Measurements from ENCODE around the gene CASK. TPM values are rescaled to one million over a fixed set of nuclear protein-coding genes. Genes with fewer than 3 reads are reported as not detected.

Gene CASK
- total RNA-seq, 1 experiment from 2014 or later, result 33.5 TPM

GRCh38 chrX:41922431-41923151 lies 763 bp downstream of the CASK start:
- H3K36me3 ChIP-seq (ENCODE audit: insufficient read depth, low read length, poor library complexity, severe bottlenecking), result no peaks in the 10 kb centered on the region
- peaks cover 6% of the 10 kb centered on the region for H3K4me1 ChIP-seq (ENCODE audit: insufficient read depth, low read length, poor library complexity, severe bottlenecking)
- peak overlapping the region; percentile 60 for H3K4me3 ChIP-seq (ENCODE audit: low read depth, low read length, poor library complexity, severe bottlenecking)
- H3K9me3 ChIP-seq (ENCODE audit: low read depth, low read length, poor library complexity, severe bottlenecking), result no peaks in the 10 kb centered on the region
- TF ChIP-seq CTCF (conservative IDR thresholded peaks at IDR 0.05; ENCODE audit: low read depth, low read length), result no peak
- TF ChIP-seq EZH2 (IDR thresholded peaks at IDR 0.05; ENCODE audit: borderline replicate concordance, low read depth, low read length, poor library complexity, severe bottlenecking), result no peak
- ChIA-PET CTCF (no interaction called here), POLR2A (ENCODE audit: low non-redundant PET) (no interaction called here)
- no TSS peak for BruUV-seq (replicated peaks)
- no peak overlapping the region for H3K27ac ChIP-seq (ENCODE audit: low read depth, low read length, poor library complexity, severe bottlenecking)
- peak; percentile 13 for DNase-seq (ENCODE audit: low spot score)
- intact Hi-C loops (cut with micrococcal nuclease; ENCODE audit: unreplicated experiment), result no loop called here
- H3K27me3 ChIP-seq (replicated peaks; ENCODE audit: insufficient read depth, low read depth, low read length, poor library complexity), result peaks cover 19% of the 10 kb centered on the region

- H3K4me1 ChIP-seq (ENCODE audit: insufficient read depth, low read length, poor library complexity, severe bottlenecking), result peaks cover 6% of the 10 kb centered on the region
- H3K36me3 ChIP-seq (ENCODE audit: insufficient read depth, low read length, poor library complexity, severe bottlenecking), result no peaks in the 10 kb centered on the region
- intact Hi-C loops (cut with micrococcal nuclease; ENCODE audit: unreplicated experiment), result no loop called here
- H3K9me3 ChIP-seq (ENCODE audit: low read depth, low read length, poor library complexity, severe bottlenecking), result no peaks in the 10 kb centered on the region
- TSS peak; percentile 65 for BruUV-seq (replicated peaks)
- no peak overlapping the region for H3K27ac ChIP-seq (ENCODE audit: low read depth, low read length, poor library complexity, severe bottlenecking)
- DNase-seq (ENCODE audit: low spot score), result peak; percentile 48
- ChIA-PET CTCF (no interaction called here), POLR2A (ENCODE audit: low non-redundant PET) (no interaction called here)
- H3K27me3 ChIP-seq (replicated peaks; ENCODE audit: insufficient read depth, low read depth, low read length, poor library complexity), result peaks cover 19% of the 10 kb centered on the region
- peak overlapping the region; percentile 60 for H3K4me3 ChIP-seq (ENCODE audit: low read depth, low read length, poor library complexity, severe bottlenecking)
- TF ChIP-seq CTCF (conservative IDR thresholded peaks at IDR 0.05; ENCODE audit: low read depth, low read length) (no peak), EZH2 (IDR thresholded peaks at IDR 0.05; ENCODE audit: borderline replicate concordance, low read depth, low read length, poor library complexity, severe bottlenecking) (no peak)
These were observed 1.6 kb downstream of the CASK start for GRCh38 chrX:41921492-41922430.

GRCh38 chrX:41919870-41920269 lies 3.5 kb downstream of the CASK start:
- intact Hi-C loops (cut with micrococcal nuclease; ENCODE audit: unreplicated experiment), result no loop called here
- peaks cover 6% of the 10 kb centered on the region for H3K4me1 ChIP-seq (ENCODE audit: insufficient read depth, low read length, poor library complexity, severe bottlenecking)
- TF ChIP-seq EZH2 (IDR thresholded peaks at IDR 0.05; ENCODE audit: borderline replicate concordance, low read depth, low read length, poor library complexity, severe bottlenecking) (no peak), CTCF (conservative IDR thresholded peaks at IDR 0.05; ENCODE audit: low read depth, low read length) (no peak)
- BruUV-seq (replicated peaks), result no TSS peak
- ChIA-PET POLR2A (ENCODE audit: low non-redundant PET) (no interaction called here), CTCF (no interaction called here)
- no peak for DNase-seq (ENCODE audit: low spot score)
- no peak overlapping the region for H3K27ac ChIP-seq (ENCODE audit: low read depth, low read length, poor library complexity, severe bottlenecking)
- no peak overlapping the region for H3K4me3 ChIP-seq (ENCODE audit: low read depth, low read length, poor library complexity, severe bottlenecking)
- peaks cover 19% of the 10 kb centered on the region for H3K27me3 ChIP-seq (replicated peaks; ENCODE audit: insufficient read depth, low read depth, low read length, poor library complexity)
- no peaks in the 10 kb centered on the region for H3K9me3 ChIP-seq (ENCODE audit: low read depth, low read length, poor library complexity, severe bottlenecking)
- no peaks in the 10 kb centered on the region for H3K36me3 ChIP-seq (ENCODE audit: insufficient read depth, low read length, poor library complexity, severe bottlenecking)

All from A673 (cell line).